Endometrial microvascular endothelial cells (primary cell): ENCODE data around the gene PISD. TPM values are rescaled to one million over a fixed set of nuclear protein-coding genes. Genes with fewer than 3 reads are reported as not detected.

Experiments used
- in situ Hi-C: cut with HindIII; loops from 2 replicates; pipeline ENCODE4 v1.10.0; 2017; ENCODE audit warnings: low sequenced_read_pairs, low pct_unique_long_range_greater_than_20kb; ENCODE audit errors: inconsistent ontology term
- total RNA-seq: library from RNA; depleted of rRNA; stranded (reverse); fragments of >200 nt; gene quantifications from one replicate; pipeline ENCODE4 v1.2.3, GENCODE V29; 2015; ENCODE audit errors: inconsistent ontology term

The PISD gene
- total RNA-seq, 1 donor from 2014 or later = 84.6 TPM

- in situ Hi-C loops = no loop called here
Measured at GRCh38 chr22:31586137-31586920, 75.7 kb downstream of the PISD start.

- in situ Hi-C loops = no loop called here
Measured at GRCh38 chr22:31585161-31585859, 76.7 kb downstream of the PISD start.

GRCh38 chr22:31584804-31585160 is 77.2 kb downstream of the PISD start:
- in situ Hi-C loops = no loop called here

GRCh38 chr22:31583861-31584485 is 78.0 kb downstream of the PISD start:
- in situ Hi-C loops = no loop called here

- in situ Hi-C loops = no loop called here
Measured at GRCh38 chr22:31579835-31580242, 82.2 kb downstream of the PISD start.

GRCh38 chr22:31578171-31578570 is 83.8 kb downstream of the PISD start:
- in situ Hi-C loops = no loop called here

- in situ Hi-C loops = no loop called here
Measured at GRCh38 chr22:31577711-31578110, 84.3 kb downstream of the PISD start.

GRCh38 chr22:31575190-31575589 is 86.8 kb downstream of the PISD start:
- in situ Hi-C loops = no loop called here

- in situ Hi-C loops = no loop called here
Measured at GRCh38 chr22:31574055-31574670, 87.9 kb downstream of the PISD start.

GRCh38 chr22:31572939-31573338 is 89.1 kb downstream of the PISD start:
- in situ Hi-C loops = no loop called here

- in situ Hi-C loops = no loop called here
Measured at GRCh38 chr22:31569126-31569525, 92.9 kb downstream of the PISD start.

Other genes with a start within 250 kb of the PISD start
- 8.6 TPM for gene EIF4ENIF1, start 172.4 kb downstream of the PISD start, total RNA-seq
- gene SFI1, start 165.7 kb downstream of the PISD start, total RNA-seq = 20.3 TPM
- gene PRR14L, start 87.9 kb upstream of the PISD start, total RNA-seq = 10.1 TPM
- 14.9 TPM for gene DEPDC5, start 91.8 kb upstream of the PISD start, total RNA-seq